NCI-H1694 treated with DMSO at 0.1 percent for 48 hours (cell line): ENCODE results near the gene EN2.

Source experiments
- DNase-seq: peaks from one replicate; lab custom pipeline; 2025; lab: John Stamatoyannopoulos, UW

EN2 gene

DNA sequence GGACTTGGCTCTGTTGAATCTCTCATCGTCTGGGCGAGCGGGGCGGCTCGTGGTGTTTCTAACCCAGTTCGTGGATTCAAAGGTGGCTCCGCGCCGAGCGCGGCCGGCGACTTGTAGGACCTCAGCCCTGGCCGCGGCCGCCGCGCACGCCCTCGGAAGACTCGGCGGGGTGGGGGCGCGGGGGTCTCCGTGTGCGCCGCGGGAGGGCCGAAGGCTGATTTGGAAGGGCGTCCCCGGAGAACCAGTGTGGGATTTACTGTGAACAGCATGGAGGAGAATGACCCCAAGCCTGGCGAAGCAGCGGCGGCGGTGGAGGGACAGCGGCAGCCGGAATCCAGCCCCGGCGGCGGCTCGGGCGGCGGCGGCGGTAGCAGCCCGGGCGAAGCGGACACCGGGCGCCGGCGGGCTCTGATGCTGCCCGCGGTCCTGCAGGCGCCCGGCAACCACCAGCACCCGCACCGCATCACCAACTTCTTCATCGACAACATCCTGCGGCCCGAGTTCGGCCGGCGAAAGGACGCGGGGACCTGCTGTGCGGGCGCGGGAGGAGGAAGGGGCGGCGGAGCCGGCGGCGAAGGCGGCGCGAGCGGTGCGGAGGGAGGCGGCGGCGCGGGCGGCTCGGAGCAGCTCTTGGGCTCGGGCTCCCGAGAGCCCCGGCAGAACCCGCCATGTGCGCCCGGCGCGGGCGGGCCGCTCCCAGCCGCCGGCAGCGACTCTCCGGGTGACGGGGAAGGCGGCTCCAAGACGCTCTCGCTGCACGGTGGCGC is at the start of gene EN2:
Gene EN2 (plus strand): TSS at position 19 of the 767 bp plus-strand sequence. CDS start 249 bp downstream, at position 268.
- no peak for DNase-seq

DNA sequence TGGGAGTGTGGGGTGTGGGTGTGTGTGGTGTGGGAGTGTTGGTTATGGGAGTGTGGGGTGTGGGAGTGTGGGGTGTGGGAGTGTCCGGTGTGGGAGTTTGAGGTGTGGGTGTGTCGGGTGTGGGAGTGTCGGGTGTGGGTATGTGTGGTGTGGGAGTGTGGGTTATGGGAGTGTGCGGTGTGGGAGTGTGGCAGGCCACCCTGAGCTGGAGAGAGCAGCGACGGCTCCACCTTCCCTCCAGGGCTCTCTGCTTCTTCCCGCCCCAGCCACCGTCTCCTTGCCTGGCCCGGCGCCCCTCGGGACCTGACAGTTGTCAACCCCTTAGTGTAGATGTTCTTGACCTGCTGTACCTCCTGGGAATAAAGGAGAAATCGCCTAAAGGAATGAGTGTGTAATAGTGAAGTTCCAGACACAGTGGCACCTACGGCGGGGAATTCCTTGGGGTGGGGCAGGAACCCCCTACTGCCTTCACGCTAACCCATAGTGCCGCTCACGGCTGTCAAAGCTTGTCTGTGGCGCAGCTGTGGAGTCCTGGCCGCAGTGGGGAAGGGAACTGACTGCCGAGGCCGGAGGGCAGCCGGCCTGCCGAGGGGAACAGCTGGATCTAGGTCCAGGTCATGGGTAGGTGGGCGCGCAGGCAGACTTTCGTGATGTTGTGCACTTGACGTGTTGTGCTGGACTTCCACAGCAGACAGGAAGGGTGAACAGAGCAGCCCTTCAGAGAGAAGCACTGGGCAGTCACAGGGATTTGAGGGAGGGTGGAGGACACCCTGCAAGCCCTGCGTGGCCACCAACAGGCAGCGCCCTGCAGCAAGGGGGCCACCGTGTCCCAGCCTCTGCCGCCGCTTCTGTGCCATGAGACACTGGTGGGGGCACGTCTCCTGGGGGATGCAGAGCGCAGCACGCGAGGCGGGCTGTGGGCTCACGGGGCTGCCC is 49.0 kb upstream of the EN2 start:
- no peak for DNase-seq

DNA sequence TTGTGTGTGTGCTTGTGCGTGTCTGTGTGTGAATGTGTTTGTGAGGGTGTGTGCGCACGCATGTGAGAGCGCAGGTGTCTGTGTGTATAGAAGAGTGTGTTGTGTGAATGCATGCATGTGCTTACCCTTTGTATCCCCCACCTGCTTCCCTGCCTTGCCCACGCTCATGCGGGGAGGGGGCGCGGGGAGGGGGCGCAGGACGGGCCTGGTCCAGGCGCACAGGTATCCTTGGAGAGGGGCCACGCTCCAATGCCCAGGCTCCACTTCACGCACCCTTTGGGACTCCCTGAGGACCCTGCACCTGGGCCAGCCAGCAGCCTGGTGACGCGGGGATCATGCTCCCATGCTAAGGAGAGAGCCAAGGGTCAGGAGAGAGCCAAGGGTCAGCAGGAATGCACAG is 47.9 kb upstream of the EN2 start:
- DNase-seq, result no peak

DNA sequence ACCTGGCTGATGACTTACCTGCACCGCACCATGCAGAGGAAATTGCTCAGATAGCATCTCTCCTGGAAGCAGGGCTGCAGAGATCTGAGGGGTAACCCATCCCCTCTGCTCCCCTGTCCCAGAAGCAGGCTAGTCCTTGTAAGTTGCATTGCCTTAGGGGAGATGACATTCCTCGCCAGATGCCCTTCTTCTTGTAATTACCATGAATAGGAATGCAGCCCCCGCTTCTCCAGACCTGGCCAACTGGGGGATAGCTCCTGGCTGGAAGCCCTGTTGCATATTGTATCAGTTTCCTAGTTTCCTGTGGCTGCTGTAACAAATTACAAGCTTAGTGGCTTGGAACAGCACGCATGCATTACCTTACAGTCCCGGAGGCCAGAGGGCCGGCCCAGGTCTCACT is 47.5 kb upstream of the EN2 start:
- no peak for DNase-seq

DNA sequence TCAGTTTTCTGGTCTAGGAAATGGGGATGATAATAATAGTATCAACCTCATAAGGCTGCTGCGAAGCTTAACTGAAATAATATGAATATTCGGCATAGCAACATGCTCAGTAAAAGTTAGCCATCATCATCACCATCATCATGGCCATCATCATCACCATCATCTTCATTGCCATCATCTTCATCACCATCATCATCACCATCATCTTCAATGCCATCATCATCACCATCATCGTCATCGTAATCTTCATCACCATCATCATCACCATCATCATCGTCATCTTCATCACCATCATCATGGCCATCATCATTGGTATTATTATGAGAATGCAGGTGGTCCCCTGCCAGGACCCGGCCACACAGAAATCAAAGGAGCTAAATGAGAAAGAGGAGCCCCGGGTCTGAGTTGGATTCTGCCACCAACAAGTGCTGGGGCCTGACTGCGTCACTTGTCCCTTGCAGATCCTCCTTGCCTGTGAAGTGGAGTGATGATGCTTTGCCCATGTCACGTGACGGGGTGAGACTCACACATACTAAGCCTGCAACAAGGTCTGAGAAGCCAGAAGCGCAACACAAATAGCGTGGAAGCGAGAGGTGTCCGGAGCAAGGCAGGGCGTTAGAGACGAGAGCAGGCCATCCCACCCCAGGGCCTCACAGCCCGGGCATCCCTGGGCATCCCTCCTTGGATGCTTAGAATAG is 46.1 kb upstream of the EN2 start:
- no peak for DNase-seq

DNA sequence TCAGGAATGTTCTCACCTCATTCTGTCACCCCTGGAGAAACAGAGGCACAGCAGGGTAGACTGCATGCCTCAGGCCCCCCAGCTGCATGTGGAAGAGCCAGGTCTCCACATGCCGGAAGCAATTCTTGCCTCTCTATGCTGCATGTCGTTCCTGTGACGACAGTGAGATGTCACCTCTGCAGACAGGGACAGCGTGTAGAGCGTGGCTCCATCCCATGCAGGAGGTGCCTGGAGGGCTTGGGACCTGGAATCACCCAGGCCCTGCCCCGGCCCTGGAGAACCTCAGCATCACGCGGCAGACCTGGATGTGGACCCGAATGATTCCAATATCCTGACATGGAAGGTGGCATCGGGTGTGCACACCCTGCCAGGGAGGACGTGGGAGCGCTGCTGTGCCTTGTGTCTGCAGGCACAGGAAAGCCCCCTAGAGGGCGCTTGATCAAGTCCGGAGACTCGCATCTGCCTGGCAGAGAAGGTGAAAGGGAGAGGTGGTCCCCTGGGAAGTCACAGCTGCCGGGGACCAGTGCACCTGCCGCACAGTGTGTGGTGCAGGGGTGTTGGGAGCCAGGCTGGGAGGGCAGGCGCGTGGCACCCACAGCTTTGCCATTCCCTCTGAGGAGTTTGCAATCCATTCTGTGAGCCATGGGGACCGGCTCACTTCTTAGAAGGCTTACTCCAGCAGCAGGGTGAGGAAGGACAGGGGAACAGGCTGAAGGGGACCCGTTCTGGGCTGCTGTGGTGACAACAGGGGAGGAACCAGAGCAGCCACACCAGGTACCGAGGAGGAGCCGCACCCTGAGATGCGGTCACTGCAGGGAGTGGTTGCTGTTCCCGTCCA is 45.3 kb upstream of the EN2 start:
- peak; percentile 9 for DNase-seq

DNA sequence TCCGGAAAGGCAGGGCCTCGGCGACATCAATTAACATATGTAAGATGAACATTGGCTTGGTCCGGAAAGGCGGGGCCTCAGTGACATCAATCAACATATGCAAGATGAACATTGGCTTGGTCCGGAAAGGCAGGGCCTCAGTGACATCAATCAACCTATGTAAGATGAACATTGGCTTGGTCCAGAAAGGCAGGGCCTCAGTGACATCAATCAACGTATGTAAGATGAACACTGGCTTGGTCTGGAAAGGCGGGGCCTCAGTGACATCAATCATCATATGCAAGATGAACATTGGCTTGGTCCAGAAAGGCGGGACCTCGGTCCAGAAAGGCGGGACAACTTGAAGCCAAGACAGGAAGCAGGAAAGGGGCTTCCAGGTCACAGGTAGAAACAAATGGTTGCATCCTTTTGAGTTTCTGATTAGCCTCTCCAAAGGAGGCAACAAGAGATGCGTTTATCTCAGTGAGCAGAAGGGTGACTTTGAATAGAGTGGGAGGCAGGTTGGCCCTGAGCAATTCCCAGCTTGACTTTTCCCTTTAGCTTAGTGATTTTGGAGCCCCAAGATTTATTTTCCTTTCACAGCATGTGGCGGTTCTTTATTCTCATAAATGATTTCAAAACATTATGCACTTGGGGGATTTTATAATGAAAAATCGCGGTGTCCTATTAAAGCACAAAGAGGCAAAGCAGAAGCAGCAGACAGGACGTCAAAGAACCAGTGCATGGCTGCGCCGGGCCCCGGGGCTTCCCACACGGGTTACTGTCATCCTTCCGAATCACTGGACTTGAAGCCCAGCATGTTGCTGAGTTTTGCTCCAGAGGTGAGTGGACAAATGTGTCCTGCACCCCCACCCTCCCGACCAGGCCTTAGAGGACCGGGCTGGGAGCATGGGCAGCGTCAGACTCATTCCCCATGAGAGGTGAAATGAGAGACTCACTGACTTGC is 43.1 kb upstream of the EN2 start:
- DNase-seq, result no peak

DNA sequence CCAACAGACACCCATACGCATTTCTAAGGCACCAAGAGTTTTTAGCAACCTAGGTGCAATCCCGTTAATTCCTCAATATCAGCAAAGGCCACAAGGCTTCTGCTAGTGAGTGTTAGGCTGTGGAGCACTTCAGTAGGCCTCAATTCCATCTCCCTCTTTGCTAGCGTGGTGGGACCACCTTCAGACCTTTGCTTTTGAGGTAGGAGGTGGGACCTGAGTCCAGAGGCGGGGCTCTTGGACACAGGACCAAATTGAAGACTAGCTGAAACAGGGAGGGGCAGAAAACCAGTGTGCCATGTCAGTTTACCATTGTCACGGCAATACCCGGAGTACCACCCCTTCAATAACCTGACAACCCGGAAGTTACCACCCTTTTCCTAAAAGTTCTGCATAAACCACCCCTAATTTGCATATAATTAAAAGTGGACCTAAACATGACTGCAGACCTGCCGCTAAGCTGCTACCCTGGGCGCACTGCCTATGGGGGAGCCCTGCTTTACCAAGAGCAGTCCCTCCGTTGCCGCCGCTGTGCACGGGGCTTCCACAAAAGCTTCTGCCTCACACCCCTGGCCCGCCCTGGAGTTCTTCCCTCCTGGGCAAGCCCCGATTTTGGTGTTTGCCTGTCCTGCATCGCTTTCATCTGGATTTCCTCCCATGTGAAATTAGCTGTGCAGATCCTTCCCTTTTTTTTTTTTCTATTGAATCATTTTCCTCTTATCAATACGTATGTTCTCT is 41.1 kb upstream of the EN2 start:
- no peak for DNase-seq

DNA sequence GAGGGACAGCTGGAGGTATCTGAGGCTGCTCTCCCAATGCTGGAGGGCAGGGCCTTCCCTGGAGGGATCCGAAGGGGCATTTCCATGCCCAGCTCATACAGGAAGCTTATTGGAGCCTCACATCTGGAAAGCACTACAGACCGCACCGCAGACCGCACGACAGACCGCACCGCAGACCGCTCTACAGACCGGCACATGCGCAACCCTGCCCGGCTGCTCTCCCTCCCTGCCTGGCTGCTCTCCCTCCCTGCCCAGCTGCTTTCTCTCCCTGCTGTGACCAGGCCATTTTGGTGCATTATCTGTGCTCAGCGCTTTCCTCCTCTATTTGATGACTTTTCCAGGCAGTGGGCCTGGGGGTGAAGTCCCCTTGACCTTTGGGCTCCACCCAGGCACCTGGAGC is 39.6 kb upstream of the EN2 start:
- no peak for DNase-seq

DNA sequence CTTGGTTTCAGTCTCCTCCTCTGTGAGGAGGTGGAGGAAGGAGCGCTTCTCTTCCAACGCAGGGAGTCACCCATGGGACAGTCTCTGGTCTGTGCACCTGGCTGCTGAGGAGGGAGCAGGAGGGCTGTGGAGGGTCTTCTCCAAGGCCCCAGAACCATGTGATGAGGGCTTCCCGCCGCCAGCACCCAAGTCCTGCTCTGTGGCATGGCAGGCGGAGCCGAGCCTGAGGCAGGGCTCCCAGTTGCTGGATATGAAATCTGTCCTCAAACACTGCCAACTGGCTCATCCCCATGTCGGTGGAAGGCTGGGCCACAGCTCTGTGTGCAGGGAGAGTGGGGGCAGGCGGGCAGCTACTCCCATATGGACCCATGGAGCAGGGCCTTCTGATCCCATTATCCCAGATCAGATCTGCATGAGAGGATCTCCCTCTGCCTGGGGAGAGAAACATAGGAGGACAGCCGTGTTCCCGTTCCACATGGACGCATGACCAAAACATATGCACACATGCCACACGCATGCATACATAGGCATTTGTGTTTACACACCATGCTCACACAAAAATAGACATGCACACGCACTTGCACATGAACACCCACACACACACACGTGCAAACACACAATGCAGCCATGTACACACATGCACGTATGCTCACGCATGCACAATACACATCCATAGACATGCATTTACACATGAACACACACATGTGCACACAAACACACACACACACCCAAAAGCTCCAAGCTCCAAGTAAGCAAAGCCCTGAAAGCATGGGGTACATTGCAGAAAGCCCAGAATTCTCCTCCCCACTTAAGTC is 38.8 kb upstream of the EN2 start:
- DNase-seq, result no peak

DNA sequence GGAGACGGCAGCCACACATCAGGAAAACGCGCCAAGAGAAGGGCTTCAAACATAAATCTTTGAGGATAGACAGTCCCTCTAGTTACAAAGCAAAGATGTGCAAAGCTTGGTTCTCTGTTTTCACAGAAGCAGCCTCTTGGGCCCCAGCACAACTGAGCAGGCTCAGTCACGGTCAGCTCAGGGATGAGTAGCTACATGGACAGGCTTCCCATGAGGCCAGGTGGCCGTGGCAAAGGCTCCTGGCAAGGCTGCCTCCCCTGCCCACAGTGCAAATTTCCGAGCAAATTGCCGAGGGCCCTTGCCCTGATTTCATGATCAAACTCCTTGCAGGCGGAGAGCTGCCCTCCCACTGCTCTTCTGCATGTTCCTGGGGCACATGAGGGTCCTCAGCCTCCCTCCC is 37.8 kb upstream of the EN2 start:
- no peak for DNase-seq

DNA sequence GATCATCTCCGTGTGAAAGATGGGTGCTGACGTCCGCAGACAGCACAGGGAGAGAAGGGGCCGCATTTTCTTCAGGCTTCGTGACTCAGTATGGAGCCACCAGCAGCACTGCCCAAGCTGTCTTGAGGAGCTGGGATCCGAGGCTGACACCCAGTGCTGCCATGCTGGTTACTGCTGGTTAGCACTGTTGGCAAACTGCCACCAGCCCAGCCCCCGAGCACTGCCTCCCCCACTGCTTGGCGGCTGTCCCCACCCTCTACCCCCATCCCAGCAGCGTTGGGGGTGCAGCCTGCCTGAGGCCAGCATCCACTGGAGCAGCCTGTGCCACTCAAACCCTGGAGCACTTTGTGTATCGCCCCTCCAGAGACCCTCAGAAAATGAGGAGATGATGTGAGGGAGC is 35.8 kb upstream of the EN2 start:
- no peak for DNase-seq

DNA sequence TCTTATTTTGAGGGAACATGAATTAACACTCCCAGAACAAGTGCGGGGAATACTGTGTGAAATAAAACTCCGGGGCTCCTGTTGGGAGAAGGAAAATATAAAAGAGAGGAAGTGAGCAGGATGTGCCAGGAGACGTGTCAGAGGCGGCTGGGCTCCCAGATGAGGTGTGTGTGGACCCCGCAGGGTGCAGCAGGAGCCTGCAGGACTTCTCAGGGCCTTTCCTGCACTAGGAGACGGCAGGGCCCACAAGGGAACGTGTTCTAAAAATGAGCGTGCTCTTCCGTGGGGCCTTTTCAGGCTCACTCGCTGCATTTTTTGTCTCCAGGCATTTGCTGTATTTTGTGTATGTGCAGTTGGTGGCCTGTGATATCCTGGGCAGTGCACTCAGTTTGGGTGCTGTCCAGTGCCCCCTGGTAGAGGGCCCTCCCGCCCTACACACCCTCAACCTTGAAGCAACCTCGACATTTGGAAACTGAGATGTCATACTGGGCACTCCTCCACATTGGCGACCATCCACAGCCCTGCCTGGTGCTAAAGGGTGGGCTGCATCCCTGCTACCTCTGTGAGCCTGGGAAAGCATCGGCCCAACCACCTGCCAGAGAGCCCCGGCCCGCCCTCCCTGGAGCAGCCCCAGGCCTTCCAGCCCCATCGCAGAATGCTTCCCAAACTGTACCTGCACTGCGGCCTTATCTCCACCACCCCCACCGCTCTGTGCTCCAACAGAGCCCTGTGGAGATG is 35.2 kb upstream of the EN2 start:
- no peak for DNase-seq

DNA sequence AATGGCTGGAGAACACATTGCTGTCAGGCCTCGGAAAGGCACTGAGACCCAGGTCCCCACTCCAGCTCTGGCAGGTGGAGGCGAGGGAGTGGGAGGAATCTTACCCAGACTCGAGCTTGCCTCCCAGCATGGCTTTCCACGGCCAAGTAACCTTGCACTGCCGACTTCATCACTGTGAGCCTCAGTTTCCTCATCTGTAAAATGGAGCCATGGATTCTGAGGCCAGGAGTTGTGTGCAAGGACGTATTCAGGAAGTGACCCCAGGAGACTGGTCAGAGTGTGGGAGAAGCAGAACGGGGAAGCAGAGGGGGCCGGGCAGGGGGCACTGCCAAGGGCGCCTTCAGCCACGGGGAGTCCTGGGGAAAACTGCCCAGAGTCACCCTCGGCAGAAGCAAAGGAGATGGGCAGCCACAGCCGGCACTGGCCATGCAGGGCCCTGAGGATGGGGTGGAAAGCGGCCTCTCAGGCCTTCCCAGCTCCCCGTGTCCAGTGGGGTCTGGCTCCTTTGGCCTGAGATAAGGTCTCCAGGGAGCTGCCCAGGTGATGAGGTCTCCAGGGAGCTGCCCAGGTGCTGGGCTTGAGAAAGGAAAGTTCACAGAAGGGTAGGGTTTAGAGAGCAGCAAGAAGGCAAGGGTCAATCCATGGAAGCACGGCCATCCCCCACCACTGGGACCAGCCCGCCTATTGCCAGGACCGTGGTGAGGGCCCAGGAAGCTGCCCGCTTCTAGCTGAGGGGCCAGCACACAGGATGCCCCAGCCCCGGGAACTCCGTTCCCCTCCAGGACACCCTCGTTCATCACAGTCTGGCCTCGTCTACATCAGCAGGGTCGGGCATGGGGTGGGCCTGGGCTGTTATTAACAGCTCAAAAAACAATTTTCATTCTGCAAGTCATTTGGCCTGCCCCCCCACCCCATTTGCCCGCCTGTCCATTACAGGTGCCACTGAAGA is 34.3 kb upstream of the EN2 start:
- DNase-seq, result no peak

DNA sequence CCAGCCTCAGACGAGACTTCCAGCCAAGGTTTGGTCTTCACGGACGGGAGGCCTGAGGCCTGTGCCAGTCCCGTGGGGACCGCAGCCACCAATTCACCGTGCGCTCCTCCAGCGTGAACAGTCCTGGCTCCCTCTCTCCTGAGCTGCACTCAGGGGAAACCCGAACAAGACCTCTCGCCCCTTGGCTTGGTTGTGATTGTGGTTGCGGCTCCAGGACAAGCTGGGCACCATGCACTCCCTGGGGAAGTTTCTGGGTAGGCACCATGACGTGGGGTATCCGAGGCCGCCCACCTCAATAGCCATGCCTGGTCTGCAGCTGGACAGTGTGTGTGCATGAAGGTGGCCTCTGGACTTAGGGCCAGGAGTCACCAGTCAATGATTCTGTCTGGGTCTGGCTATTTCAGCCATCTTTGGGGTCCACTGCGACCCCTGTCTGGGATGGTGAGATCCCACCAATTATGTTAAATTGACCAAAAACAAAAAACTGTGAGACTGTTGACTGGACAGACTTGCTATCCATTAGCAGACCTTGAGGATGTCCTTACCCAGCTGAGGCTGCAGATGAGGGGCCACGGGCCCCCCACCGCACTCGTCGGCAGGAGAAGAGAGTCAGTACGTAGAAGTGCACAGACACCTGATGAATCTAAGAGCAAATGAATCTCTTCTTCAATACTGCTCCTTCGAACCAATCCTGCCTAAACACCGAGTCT is 33.5 kb upstream of the EN2 start:
- no peak for DNase-seq

DNA sequence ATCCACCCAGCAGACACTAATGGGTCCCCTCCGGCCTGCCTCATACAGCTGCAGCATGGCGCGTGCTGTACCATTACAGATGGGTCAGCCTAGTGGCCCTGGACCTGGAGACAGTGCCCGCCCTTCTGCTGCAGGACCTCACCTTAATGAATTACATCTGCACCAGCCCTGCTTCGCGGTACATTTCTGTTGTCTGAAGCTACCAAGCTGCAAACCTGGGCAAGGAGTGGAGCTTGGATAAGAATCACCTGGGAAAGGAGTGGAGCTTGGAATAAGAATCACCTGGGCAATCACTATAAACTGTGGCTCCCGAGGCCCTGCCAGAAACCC is 33.0 kb upstream of the EN2 start:
- no peak for DNase-seq

DNA sequence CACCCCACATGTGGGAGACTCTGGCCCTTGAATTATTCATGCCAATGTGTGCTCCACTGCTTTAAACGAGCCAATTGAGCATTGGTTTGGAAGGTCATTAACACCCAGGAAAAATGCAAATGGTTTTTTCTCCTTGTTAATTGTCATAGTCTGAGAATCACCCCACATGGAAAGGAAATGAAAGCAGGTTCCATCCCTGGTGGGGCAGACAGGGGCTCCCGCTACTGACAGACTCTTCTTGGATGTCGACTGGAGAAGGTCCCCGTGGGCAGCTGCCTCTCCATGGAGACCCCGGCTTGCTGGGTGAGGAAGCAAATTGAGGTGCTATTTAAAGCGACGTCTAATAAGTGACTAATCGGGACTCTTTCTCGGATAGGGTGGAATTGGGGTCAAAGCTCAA is 32.0 kb upstream of the EN2 start:
- no peak for DNase-seq
